Activated CD4-positive, alpha-beta T cell treated with anti-CD3 and anti-CD28 coated beads, Interleukin-2, amount 50 U/mL, for 16 hours (primary cell): ENCODE results near the gene TNXB.
"Not testable (repeated sequence)": the region's sequence is repeated elsewhere in the genome, so short reads cannot be mapped to it uniquely, and the experiment has no call there.

Experiments
- DNase-seq: peaks from one replicate; pipeline ENCODE4 v3.0.0-alpha.2; 2020

Gene TNXB

GRCh38 chr6:32109765-32110160 lies 625 bp upstream of the TNXB start:
- DNase-seq, result no peak

GRCh38 chr6:32108727-32109113 lies 418 bp downstream of the TNXB start:
- no peak for DNase-seq

- DNase-seq, result no peak
Observed at GRCh38 chr6:32108094-32108627, 977 bp downstream of the TNXB start.

- DNase-seq, result no peak
Observed at GRCh38 chr6:32107406-32107805, 1.7 kb downstream of the TNXB start.

- no peak for DNase-seq
Observed at GRCh38 chr6:32105433-32105832, 3.7 kb downstream of the TNXB start.

- no peak for DNase-seq
Observed at GRCh38 chr6:32102255-32102654, 6.9 kb downstream of the TNXB start.

GRCh38 chr6:32100251-32100650 lies 8.9 kb downstream of the TNXB start:
- DNase-seq, result not testable (repeated sequence)

- no peak for DNase-seq
Observed at GRCh38 chr6:32097364-32097763, 11.8 kb downstream of the TNXB start.

GRCh38 chr6:32096394-32097258 lies 12.5 kb downstream of the TNXB start:
- DNase-seq, result no peak

- DNase-seq, result no peak
Observed at GRCh38 chr6:32096087-32096393, 13.1 kb downstream of the TNXB start.

GRCh38 chr6:32095338-32096086 lies 13.6 kb downstream of the TNXB start:
- no peak for DNase-seq

GRCh38 chr6:32092760-32093497 lies 16.2 kb downstream of the TNXB start:
- no peak for DNase-seq

- no peak for DNase-seq
Observed at GRCh38 chr6:32089082-32089828, 19.9 kb downstream of the TNXB start.

- DNase-seq, result no peak
Observed at GRCh38 chr6:32088487-32089049, 20.6 kb downstream of the TNXB start.

- DNase-seq, result peak; percentile 73
Observed at GRCh38 chr6:32087574-32088486, 21.3 kb downstream of the TNXB start.

- DNase-seq, result peak; percentile 59
Observed at GRCh38 chr6:32086661-32087573, 22.2 kb downstream of the TNXB start.

- DNase-seq, result no peak
Observed at GRCh38 chr6:32085759-32086459, 23.2 kb downstream of the TNXB start.

- no peak for DNase-seq
Observed at GRCh38 chr6:32084780-32085179, 24.4 kb downstream of the TNXB start.
